Measurements from ENCODE around the gene FEZ2.

DNA sequence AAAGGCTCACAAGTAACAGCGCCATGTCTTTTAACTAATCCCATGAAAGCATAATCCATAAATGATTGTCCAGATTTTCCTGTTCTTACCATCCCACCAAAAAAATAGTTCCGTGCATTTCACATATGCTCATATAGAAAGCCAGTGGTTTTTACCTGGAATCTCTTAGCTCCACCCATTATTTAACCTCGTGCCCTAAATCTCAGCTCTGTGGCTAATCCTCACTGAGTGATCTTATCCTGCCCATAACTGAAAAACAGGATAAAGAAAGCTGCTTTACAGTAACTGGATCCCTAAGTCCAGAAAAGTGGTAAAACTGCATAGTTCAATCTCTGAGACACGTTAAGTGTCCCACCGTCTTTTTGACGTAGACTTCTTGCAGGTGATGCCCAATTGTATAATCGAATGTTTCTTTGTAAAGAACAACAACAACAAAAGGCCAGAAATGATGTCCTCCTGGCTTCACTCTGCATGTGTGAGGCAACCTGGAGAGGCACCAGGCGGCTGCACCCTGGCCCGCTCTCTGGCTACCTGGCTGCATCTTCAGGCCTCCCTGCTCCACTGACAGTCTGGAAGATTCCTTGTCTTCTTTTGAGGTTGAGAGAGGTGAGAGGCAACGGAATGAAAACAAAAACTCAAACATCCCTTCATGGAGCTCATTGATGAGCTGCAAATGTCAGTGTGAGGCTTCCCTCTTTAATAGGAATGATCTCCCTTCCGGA, 38.6 kb downstream of the FEZ2 start:
- TF ChIP-seq MCM7 (IDR thresholded peaks at IDR 0.05) (no peak), POLR2A (conservative IDR thresholded peaks at IDR 0.05) (no peak), ZNF57 (CRISPR knock-in tag; IDR thresholded peaks at IDR 0.05) (no peak), NFIC (IDR thresholded peaks at IDR 0.05) (no peak), ESRRA (IDR thresholded peaks at IDR 0.05; ENCODE audit: borderline replicate concordance, low read depth) (no peak), CCAR2 (IDR thresholded peaks at IDR 0.05; ENCODE audit: low read depth, low read length) (no peak), FOXJ3 (CRISPR knock-in tag; IDR thresholded peaks at IDR 0.05) (no peak), SMAD1 (IDR thresholded peaks at IDR 0.05; ENCODE audit: low read depth, low read length, partially characterized antibody) (no peak)

Data from K562 (cell line).